Spleen (tissue), 11 donors: ENCODE measurements around the gene KDM2B. TPM values are rescaled to one million over a fixed set of nuclear protein-coding genes. Genes with fewer than 3 reads are reported as not detected.

ENCODE experiments used
- DNase-seq: peaks from one replicate; pipeline ENCODE4 v3.0.0-alpha.2; 2020
- H3K27ac ChIP-seq, 8 donors: fragments of 200-600 bp; sonication (generic) in 7 of 8; 1 replicate in 4 of 8; 2 replicates in 4 of 8; pipeline versions ENCODE4 v1.5.0 to v1.8.0; 2016 to 2021; ENCODE audit warnings: inconsistent platforms in 4 of 8, mild to moderate bottlenecking in 4 of 8, moderate library complexity in 1 of 8
- H3K27me3 ChIP-seq, 7 donors: fragments of 200-600 bp; sonication (generic) in 6 of 7; replicated peaks in 1 of 7; 1 replicate in 4 of 7; 2 replicates in 3 of 7; pipeline versions ENCODE4 v1.5.0 to v1.8.0; 2016 to 2021; ENCODE audit warnings: inconsistent platforms in 3 of 7, mild to moderate bottlenecking in 1 of 7
- H3K36me3 ChIP-seq, 6 donors: fragments of 200-600 bp; sonication (generic) in 5 of 6; 1 replicate in 4 of 6; 2 replicates in 2 of 6; pipeline versions ENCODE4 v1.5.0 to v1.8.0; 2016 to 2021; ENCODE audit warnings: inconsistent platforms in 2 of 6
- H3K4me1 ChIP-seq, 6 donors: fragments of 200-600 bp; sonication (generic) in 5 of 6; 1 replicate in 3 of 6; 2 replicates in 3 of 6; pipeline versions ENCODE4 v1.5.0 to v1.8.0; 2016 to 2021; ENCODE audit warnings: inconsistent platforms in 3 of 6
- H3K4me3 ChIP-seq, 8 donors: fragments of 200-600 bp; sonication (generic) in 7 of 8; 1 replicate in 4 of 8; 2 replicates in 4 of 8; pipeline versions ENCODE4 v1.5.0 to v1.8.0; 2016 to 2021; ENCODE audit warnings: inconsistent platforms in 4 of 8, mild to moderate bottlenecking in 4 of 8, moderate library complexity in 2 of 8
- H3K9me3 ChIP-seq, 8 donors: fragments of 200-600 bp; sonication (generic) in 7 of 8; 1 replicate in 4 of 8; 2 replicates in 4 of 8; pipeline versions ENCODE4 v1.5.0 to v1.8.0; 2016 to 2021; ENCODE audit warnings: inconsistent platforms in 4 of 8
- POLR2A ChIP-seq, 3 donors: fragments of 450-650 bp; IDR thresholded peaks; one replicate each; pipeline ENCODE4 v1.5.1; 2017; ENCODE audit warnings: antibody characterized with exemption in 3 of 3, mild to moderate bottlenecking in 1 of 3
- POLR2AphosphoS5 ChIP-seq, 3 donors: sonication (generic); formaldehyde crosslinking; IDR thresholded peaks; one replicate each; pipeline ENCODE4 v1.5.1; 2017; ENCODE audit warnings: antibody characterized with exemption in 3 of 3
- WGBS, 5 donors: extraction: QIAGEN DNeasy Blood & Tissue Kit in 3 of 5; methylation state at CpG; one replicate each; pipeline versions ENCODE4 v1.1.5 to v1.1.7; 2013 to 2018; 5-methylcytosine and 5-hydroxymethylcytosine counted together
- intact Hi-C: fragments of 100-400 bp; cut with DNase I; formaldehyde crosslinking; loops from one replicate; pipeline ENCODE4 v1.15.0; 2023; ENCODE audit warnings: low total_unique reads
- polyA plus RNA-seq, 3 donors: library from polyadenylated mRNA; stranded (reverse); fragments of 200-250 nt; gene quantifications; one replicate each; pipeline ENCODE4 v1.2.1, GENCODE V29; 2013
- total RNA-seq, 7 donors: library from RNA; depleted of rRNA in 3 of 7; stranded (reverse); fragments of >200 nt in 3 of 7; fragmentation: NEBNext Ultra II Directional in 4 of 7; extraction: Animal tissue kit (Norgen Biotek cat#: 25700) in 4 of 7; gene quantifications; one replicate each; pipeline versions ENCODE4 v1.1.0 to v1.2.1, GENCODE V29; 2016 to 2021
- TF ChIP-seq, protein P1 (sequence below), 11 experiments: fragments of 200-600 bp in 7 of 11; fragments of 450-650 bp in 4 of 11; sonication (generic) in 4 of 11; IDR thresholded peaks in 8 of 11; conservative IDR thresholded peaks in 3 of 11; 1 replicate in 7 of 11; 2 replicates in 4 of 11; pipeline versions ENCODE4 v1.4.0 to v1.8.0; 2016 to 2021; ENCODE audit warnings: antibody characterized with exemption in 11 of 11, inconsistent platforms in 4 of 11, mild to moderate bottlenecking in 1 of 11
- donor health status: healthy with polysubstance abuse.
- donor health status: DM: no; HTN: no; CAD: no; lungs with moderate emphysema.
- donor health status: DM: no; HTN: no; CAD: no.
- donor health status: Bipolar disorder and iron deficiency.
- donor health status: healthy.
- donor health status: DM: no; HTN: no; CAD: no.
- donor health status: DM: yes; HTN: yes; CAD: no.

KDM2B gene
- total and polyA plus RNA-seq, 10 donors, result 20.8 to 56.2 (median 40.1) TPM

GRCh38 chr12:121443193-121443870 lies 137.5 kb downstream of the KDM2B start:
- H3K27ac ChIP-seq, result peak overlapping the region in 2 of 8 donors; percentile 1 to 10
- no peaks in the 10 kb centered on the region for H3K9me3 ChIP-seq
- no peak overlapping the region for H3K4me3 ChIP-seq
- peaks cover 0 to 9% (median 3%) of the 10 kb centered on the region in 6 donors for H3K4me1 ChIP-seq
- no peak for TF ChIP-seq POLR2A (IDR thresholded peaks at IDR 0.05)
- TF ChIP-seq POLR2AphosphoS5 (IDR thresholded peaks at IDR 0.05), result peak in 2 of 3 donors; percentile 41 to 67
- TF ChIP-seq, protein P1, sequence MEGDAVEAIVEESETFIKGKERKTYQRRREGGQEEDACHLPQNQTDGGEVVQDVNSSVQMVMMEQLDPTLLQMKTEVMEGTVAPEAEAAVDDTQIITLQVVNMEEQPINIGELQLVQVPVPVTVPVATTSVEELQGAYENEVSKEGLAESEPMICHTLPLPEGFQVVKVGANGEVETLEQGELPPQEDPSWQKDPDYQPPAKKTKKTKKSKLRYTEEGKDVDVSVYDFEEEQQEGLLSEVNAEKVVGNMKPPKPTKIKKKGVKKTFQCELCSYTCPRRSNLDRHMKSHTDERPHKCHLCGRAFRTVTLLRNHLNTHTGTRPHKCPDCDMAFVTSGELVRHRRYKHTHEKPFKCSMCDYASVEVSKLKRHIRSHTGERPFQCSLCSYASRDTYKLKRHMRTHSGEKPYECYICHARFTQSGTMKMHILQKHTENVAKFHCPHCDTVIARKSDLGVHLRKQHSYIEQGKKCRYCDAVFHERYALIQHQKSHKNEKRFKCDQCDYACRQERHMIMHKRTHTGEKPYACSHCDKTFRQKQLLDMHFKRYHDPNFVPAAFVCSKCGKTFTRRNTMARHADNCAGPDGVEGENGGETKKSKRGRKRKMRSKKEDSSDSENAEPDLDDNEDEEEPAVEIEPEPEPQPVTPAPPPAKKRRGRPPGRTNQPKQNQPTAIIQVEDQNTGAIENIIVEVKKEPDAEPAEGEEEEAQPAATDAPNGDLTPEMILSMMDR (IDR thresholded peaks at IDR 0.05 in 8 of 11, conservative IDR thresholded peaks at IDR 0.05 in 3 of 11), result peak; percentile 58 to 96 (median 90)
- DNase-seq, result peak; percentile 93
- intact Hi-C loops, result loop anchor here (10.0 kb wide), 1 partner anchor 109 kb away; no protein-coding TSS in a partner anchor
- H3K27me3 ChIP-seq, result no peaks in the 10 kb centered on the region
- peaks cover 7 to 87% (median 63%) of the 10 kb centered on the region in 6 donors for H3K36me3 ChIP-seq
- 56 to 65% (median 63%) methylated on average over 20 of the region's 20 CpGs for WGBS, 5 donors

GRCh38 chr12:121442028-121442948 lies 138.5 kb downstream of the KDM2B start:
- H3K27ac ChIP-seq, result no peak overlapping the region
- H3K4me3 ChIP-seq, result no peak overlapping the region
- TF ChIP-seq, protein P1 (IDR thresholded peaks at IDR 0.05 in 8 of 11, conservative IDR thresholded peaks at IDR 0.05 in 3 of 11), result no peak
- peak in 1 of 3 donors; percentile 56 for TF ChIP-seq POLR2AphosphoS5 (IDR thresholded peaks at IDR 0.05)
- no peak for DNase-seq
- H3K27me3 ChIP-seq, result no peaks in the 10 kb centered on the region
- WGBS, 5 donors, result 95 to 99% (median 97%) methylated on average over 38 to 68 of the region's 68 CpGs
- H3K4me1 ChIP-seq, result peaks cover 0 to 9% (median 3%) of the 10 kb centered on the region in 6 donors
- intact Hi-C loops, result loop anchor here (10.0 kb wide), 1 partner anchor 107 kb away; no protein-coding TSS in a partner anchor
- H3K36me3 ChIP-seq, result peaks cover 7 to 93% (median 72%) of the 10 kb centered on the region in 6 donors
- H3K9me3 ChIP-seq, result no peaks in the 10 kb centered on the region

DNA sequence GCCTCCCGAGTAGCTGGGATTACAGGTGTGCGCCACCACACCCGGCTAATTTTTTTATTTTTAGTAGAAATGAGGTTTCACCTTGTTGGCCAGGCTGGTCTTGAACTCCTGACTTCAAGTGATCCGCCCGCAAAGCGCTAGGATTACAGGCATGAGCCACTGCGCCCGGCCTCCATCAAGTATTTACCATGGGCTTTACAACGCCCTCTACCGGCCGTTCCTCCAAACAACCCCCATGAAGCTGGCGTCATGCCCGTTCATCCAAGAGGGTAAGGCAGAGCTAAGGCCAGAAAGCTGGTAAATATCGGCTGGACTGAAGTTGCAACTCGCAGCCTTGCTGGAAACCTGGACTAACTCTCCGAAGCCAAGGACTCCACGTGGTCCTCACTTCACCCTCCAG lies 139.3 kb downstream of the KDM2B start:
- WGBS, 5 donors, result 90 to 97% (median 95%) methylated on average over 17 of the region's 17 CpGs
- H3K4me3 ChIP-seq, result no peak overlapping the region
- peaks cover 7 to 100% (median 75%) of the 10 kb centered on the region in 6 donors for H3K36me3 ChIP-seq
- peaks cover 0 to 3% (median 0%) of the 10 kb centered on the region in 8 donors for H3K9me3 ChIP-seq
- H3K4me1 ChIP-seq, result peaks cover 0 to 9% (median 3%) of the 10 kb centered on the region in 6 donors
- TF ChIP-seq POLR2AphosphoS5 (IDR thresholded peaks at IDR 0.05), result no peak
- no peak for TF ChIP-seq POLR2A (IDR thresholded peaks at IDR 0.05)
- TF ChIP-seq, protein P1 (IDR thresholded peaks at IDR 0.05 in 8 of 11, conservative IDR thresholded peaks at IDR 0.05 in 3 of 11), result no peak
- no peak for DNase-seq
- intact Hi-C loops, result loop anchor here (10.0 kb wide), 1 partner anchor 107 kb away; no protein-coding TSS in a partner anchor
- no peak overlapping the region for H3K27ac ChIP-seq
- no peaks in the 10 kb centered on the region for H3K27me3 ChIP-seq
